ENCODE measurements around the gene TMEM220.
"Not testable (repeated sequence)": the region's sequence is repeated elsewhere in the genome, so short reads cannot be mapped to it uniquely, and the experiment has no call there.

Gene TMEM220

DNA sequence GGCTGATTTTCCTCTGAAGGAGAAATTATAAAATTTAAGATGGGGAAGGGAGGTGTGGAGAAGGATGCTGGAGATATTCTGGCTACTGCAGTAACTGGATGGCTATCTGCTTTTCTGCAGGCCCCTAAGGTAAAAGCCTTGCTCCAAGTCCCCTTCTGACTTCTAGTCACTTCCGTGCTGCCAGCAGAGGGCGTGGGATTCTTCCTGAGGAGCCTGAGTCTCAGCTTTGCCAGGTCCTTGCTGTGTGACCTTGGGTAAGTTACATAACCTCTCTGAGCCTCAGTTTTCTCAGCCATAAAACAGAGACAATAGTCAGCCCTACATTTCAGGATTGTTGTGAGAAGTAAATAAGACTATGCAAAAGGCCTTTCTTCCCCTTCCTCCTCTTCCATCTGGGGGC lies 24.3 kb upstream of the TMEM220 start:
- DNase-seq: no peak

DNA sequence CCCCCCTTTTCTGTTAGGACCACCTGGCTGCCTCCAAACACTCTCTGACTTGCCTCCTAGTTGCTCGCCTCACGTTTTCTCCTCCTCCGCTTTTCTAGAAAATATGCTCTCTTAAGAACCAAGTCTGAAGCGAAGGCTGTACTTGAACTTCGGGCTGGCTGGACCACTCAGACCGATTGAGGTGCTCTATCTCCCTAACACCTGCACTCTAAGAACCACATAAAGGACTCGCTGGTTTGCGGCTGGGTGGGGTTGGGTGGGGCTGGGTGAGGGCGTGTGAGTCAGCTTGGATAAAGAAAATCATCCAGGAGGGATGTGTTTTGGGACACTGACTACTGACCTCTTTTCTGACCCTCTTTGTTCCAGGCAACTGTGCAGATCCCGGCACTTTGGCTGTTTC lies 22.9 kb upstream of the TMEM220 start:
- DNase-seq: no peak

- no peak for DNase-seq
Measured at GRCh38 chr17:10751563-10751962, 21.7 kb upstream of the TMEM220 start.

DNA sequence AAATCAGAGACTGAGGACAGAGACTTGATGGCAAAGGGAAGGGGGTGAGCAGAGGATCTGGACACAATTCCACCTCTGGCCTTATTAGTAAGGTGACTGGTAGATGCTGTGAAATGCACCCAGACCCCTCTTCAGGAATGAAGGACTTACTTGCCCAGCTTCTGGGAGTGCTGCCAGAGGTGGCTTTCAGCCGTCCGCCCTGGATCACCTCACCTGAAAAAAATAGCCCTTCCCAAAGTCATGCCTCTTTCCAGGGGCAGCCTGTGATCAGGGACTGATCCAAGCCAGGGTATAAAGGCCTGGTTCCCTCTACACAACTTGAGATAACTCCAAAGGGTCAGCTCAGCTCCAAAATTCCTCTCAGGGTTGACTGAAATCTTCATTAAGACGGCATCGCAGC lies 20.4 kb upstream of the TMEM220 start:
- DNase-seq: no peak

DNA sequence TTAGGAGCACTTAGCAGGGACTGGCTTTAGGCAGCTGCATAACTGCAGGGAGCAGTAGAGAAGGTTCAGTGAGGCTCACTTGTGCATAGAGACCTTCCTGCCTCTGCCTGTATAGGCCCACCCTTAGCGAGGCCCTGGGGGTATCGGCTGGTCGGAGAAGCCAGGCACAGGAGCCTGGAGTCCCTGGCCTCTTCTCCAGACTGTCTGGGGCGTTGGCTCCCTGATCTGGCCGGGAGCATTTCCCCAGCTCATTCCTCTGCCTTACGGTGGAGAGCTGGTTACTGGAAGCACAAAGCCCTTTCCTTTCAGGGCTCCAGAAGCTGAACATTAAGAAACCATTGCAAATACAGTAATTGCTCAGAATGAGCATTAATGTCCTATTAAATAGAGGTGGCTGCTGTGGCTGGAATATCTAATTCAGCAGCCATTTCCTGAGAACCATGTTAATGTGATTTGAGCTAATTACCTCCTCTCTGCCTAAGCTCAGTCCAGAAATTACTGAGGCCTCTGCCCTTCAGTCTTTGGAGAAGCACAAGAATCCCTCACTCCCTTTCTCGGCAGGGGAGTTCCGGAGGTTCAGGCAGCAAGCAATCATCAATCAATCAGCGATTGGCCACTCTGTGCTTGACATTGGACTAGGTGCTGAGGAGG lies 18.8 kb upstream of the TMEM220 start:
- DNase-seq: no peak

GRCh38 chr17:10745231-10745630 lies 15.4 kb upstream of the TMEM220 start:
- no peak for DNase-seq

DNA sequence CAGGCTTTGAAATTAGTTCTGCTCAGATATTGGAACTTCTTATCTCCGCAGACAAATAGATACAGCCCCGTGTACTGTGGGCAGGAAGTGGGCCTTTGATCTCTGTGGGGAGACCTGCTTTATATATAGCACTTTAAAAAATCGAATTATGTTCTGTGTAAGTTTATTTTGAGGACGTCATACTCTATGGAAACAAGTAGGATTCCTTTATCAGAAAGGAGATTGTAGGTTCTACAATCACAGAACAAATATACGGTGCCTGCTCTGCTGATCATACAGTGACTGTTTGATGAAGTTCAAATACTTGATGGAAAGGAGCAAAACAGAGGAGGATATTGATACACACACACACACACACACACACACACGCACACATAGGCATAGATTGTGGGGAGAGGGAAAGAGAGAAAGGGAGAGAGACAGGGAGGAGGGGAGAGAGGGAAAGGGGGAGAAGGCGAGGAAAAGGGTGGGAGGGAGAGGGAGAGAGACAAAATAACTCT lies 14.7 kb upstream of the TMEM220 start:
- DNase-seq: no peak

- no peak for DNase-seq
Measured at GRCh38 chr17:10743316-10744009, 13.6 kb upstream of the TMEM220 start.

DNA sequence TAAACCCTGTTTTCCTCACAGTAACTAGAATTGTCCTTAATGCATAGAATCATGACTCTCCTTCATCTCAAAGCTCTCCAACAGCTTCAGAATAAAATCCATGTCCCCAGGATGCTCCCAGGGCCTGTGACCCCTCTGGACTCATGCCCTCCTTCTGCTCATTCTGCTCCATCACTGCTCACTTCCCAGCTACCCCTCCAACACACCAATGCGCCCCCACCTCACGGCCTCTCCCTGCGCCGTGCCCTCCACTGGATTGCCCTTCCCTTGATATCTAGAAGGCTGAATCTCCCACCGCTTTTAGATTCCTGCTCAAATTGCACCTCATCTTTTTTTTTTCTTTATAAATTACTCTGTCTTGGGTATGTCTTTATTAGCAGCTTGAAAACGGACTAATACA lies 12.6 kb upstream of the TMEM220 start:
- no peak for DNase-seq

DNA sequence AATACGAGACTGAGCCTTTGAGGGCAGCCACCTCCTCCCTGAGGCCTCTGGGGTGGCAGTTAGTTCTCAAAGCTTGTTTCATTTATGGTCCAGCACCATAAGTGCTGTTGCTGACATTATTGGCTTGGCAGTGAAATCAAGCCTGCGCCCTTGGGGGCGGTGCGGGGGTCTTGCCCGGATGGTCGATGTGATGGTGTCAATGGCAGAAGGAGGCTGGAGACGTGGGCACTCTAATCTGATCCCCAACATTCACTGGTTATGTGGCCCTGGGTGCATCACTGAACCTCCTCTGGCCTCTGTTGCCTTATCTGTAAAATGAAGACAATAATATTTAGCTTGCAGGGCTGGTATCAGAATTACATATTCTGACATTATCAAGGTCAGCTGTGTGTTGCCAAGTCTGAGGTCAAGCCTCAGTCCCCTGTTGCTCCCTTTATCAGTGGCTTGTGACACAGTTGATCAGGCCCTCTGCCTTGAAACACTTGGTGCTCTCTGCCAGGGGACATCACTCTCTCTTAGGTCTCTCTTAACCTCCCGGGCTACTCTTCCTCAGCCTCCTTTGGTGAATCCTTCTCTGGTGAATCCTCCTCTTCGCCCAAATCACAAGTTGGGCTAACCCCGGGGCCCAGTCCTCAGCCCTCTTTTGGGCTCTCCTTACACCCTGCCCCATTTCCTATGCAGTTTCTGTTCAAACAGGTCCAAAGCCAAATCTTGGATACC lies 11.8 kb upstream of the TMEM220 start:
- DNase-seq: no peak

GRCh38 chr17:10739386-10739785 lies 9.6 kb upstream of the TMEM220 start:
- no peak for DNase-seq

DNA sequence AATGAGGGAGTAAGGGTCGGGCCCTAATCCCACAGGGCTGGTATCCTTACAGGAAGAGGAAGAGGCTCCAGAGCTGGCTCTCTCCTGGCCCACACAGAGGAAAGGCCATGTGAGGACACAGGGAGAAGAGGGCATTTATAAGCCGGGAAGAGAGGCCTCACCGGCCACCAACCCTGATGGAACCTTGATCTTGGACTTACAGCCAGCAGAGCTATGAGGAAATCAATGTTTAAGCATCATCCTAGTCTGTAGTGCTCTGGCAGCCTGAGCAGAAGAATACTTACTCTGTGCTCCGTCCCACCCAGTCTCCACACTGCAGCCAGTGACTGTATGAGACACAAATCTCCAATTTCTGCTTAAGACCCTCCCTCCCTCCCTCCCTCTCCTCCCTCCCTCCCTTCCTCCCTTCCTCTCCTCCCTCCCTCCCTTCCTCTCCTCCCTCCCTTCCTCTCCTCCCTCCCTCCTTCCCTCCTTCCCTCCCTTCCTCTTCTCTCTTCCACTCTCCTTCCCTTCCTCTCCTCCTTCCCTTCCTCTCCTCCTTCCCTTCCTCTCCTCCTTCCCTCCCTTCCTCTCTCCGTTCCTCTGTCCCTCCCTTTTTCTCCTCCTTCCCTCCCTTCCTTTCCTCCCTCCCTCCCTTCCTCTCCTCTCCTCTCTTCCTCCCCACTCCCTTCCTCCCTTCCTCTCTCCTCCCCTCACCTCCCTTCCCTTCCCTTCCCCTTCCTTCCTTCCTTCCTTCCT lies 8.9 kb upstream of the TMEM220 start:
- DNase-seq: no peak

DNA sequence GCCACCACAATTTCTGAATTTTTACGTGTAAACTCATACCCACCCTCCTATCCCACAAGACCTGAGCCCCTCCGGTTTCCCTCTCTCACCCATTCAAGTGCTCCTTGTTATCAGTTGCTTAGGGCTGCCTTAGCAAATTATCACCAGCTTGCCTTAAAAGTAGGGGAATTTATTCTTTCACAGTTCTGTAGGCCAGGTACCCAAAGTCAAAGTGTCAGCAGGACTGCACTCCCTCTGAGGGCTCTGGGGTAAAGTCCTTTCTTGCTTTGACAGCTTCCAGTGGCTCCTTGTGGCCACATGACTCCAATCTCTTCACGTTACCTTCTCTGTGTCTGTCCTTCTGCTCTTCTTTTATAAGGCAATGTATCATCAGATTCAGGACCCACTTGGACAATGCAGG lies 7.9 kb upstream of the TMEM220 start:
- no peak for DNase-seq

GRCh38 chr17:10737168-10737622 lies 7.4 kb upstream of the TMEM220 start:
- DNase-seq: peak; percentile 13

GRCh38 chr17:10735821-10736220 lies 6.0 kb upstream of the TMEM220 start:
- DNase-seq: no peak

DNA sequence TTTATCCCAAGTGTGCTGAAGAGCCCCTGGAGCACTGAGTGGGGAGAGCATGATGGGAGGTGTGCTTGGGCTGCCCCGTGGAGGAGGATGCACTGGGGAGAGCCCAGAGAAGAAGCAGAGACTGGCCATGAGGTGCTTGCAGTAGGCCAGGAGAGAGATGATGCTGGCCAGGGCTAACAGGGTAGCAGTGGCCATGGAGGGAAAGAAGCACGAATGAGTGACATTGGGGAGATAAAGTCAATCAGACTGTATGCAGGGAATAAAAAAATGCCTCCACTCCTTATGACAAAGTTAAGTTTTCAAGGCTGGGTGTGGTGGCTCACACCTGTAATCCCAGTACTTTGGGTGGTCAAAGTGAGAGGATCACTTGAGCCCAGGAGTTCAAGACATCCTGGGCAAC lies 5.4 kb upstream of the TMEM220 start:
- DNase-seq: no peak

DNA sequence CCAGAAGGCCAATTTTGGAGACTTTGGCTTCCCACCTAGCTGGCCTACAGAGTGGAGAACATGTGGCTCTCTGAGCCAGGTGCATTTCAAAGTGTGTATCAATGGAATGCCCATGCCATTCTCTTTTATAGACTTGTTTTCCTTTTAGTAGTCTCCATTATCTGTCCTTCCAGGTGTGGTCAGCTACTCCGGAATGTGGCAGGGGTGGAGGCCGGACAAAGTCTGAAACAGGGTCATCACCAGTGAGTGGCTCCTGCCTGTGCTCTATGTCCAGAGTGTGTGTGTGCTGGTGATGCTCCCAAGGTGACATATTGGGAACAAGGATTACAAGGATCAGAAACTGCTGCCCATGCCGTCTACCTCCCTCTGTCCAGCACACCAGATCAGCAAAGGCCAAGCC lies 3.8 kb upstream of the TMEM220 start:
- no peak for DNase-seq

- not testable (repeated sequence) for DNase-seq
Measured at GRCh38 chr17:10732121-10732520, 2.3 kb upstream of the TMEM220 start.

GRCh38 chr17:10731408-10731879 lies 1.6 kb upstream of the TMEM220 start:
- no peak for DNase-seq

GRCh38 chr17:10730247-10730646 lies 424 bp upstream of the TMEM220 start:
- DNase-seq: not testable (repeated sequence)

DNA sequence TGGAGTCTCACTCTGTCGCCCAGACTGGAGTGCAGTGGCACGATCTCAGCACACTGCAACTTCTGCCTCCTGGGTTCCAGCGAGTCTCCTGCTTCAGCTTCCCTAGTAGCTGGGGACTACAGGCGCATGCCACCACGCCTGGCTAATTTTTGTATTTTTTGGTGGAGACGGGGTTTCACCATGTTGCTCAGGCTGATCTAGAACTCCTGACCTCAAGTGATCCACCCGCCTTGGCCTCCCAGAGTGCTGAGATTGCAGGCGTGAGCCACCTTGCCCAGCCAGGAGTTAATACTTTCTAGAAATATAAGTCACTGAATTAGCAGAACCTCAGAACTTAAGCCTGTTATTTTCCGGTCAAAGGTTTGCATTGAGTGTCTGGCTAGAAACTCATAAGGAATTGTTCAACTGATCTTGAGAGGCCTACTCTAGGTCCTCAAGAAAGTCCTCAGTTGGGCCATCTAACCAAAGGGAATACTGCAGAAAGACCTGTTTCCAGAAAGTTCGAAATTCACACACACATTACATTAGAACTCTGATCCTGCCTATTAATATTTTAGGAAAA lies 1.4 kb downstream of the TMEM220 start:
- no peak for DNase-seq

GRCh38 chr17:10727192-10727591 lies 2.6 kb downstream of the TMEM220 start:
- no peak for DNase-seq

GRCh38 chr17:10726196-10726595 lies 3.6 kb downstream of the TMEM220 start:
- DNase-seq: no peak
